ENCODE data around the gene PWWP2A.

DNA sequence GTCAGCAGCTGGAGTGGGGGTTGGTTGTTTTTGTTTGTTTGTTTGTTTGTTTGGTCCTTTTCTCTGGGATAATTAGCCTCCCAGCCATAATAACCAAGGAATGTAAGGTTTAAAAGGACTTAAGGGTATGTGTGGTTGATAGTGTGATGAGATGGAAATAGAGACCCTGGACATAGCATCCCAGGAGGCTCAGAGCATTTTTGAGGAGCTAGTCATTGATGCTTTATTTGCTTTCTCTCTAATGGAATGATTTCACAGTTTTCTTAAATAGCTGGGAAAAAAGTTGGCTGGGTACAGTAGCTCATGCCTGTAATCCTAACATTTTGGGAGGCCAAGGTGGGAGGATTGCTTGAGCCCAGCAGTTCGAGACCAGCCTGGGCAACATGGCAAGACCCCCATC, 65.2 kb downstream of the PWWP2A start:
- no peak for TF ChIP-seq TEAD4 (IDR thresholded peaks at IDR 0.05; ENCODE audit: borderline replicate concordance, insufficient read depth)
- no peak for TF ChIP-seq EP300 (IDR thresholded peaks at IDR 0.05; ENCODE audit: borderline replicate concordance in 1 of 2, low read depth in 1 of 2, low read length in 1 of 2)
- TF ChIP-seq EZH2phosphoT487 (IDR thresholded peaks at IDR 0.05; ENCODE audit: borderline replicate concordance, low read depth), result no peak
- TF ChIP-seq CTCF (IDR thresholded peaks at IDR 0.05), result no peak
- no peak for TF ChIP-seq FOXJ3 (CRISPR knock-in tag; IDR thresholded peaks at IDR 0.05)
- TF ChIP-seq GATA2 (CRISPR knock-in tag; IDR thresholded peaks at IDR 0.05), result no peak
- TF ChIP-seq SMC3 (IDR thresholded peaks at IDR 0.05; ENCODE audit: low read depth, low read length), result no peak
- TF ChIP-seq RFX5 (IDR thresholded peaks at IDR 0.05; ENCODE audit: low read length), result no peak
- TF ChIP-seq RCOR1 (IDR thresholded peaks at IDR 0.05; ENCODE audit: low read length), result no peak
- TF ChIP-seq TAF1 (IDR thresholded peaks at IDR 0.05; ENCODE audit: borderline replicate concordance, low read depth, low read length), result no peak
- TF ChIP-seq ELF1 (IDR thresholded peaks at IDR 0.05), result no peak
- TF ChIP-seq REST (IDR thresholded peaks at IDR 0.05; ENCODE audit: low read depth, low read length), result no peak
- no peak for TF ChIP-seq PBX3 (IDR thresholded peaks at IDR 0.05)
